LNCaP clone FGC (cell line): ENCODE measurements around the gene RAB40AL.
"Not testable (repeated sequence)": the region's sequence is repeated elsewhere in the genome, so short reads cannot be mapped to it uniquely, and the experiment has no call there.

Source experiments
- DNase-seq: peaks from one replicate; pipeline ENCODE4 v3.0.0-alpha.2; 2011; ENCODE audit warnings: low read depth
- H3K4me3 ChIP-seq: 2 replicates; pipeline ENCODE4 v1.5.1; 2011; ENCODE audit warnings: mild to moderate bottlenecking, low read depth, low read length, control low read depth
- TF ChIP-seq, protein P1 (sequence below): IDR thresholded peaks from 2 replicates; pipeline ENCODE4 v1.5.1; 2012; ENCODE audit warnings: mild to moderate bottlenecking; ENCODE audit not compliant: control insufficient read depth, insufficient read depth; ENCODE audit errors: extremely low read depth

Gene RAB40AL, protein sequence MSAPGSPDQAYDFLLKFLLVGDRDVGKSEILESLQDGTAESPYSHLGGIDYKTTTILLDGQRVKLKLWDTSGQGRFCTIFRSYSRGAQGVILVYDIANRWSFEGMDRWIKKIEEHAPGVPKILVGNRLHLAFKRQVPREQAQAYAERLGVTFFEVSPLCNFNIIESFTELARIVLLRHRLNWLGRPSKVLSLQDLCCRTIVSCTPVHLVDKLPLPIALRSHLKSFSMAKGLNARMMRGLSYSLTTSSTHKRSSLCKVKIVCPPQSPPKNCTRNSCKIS

DNA sequence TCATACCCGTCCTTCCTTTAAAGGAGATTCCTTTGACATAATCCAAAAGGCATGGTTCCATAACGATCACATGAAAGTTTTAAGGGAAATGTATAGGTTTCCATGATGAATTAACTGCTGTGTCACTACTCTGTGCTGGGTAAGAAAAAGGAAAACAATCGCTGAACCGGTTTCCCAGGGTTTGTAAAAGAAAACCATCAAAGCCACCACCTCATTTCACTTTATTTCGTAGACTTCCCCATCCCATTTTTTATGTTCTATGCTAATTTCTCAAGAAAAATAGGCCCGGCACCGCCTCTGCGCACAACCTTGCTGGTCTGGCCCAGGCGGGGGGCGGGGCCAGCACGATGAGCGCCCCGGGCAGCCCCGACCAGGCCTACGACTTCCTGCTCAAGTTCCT lies at the start of gene RAB40AL:
Gene RAB40AL (plus strand): TSS at position 301 of the 400 bp plus-strand sequence. CDS start 47 bp downstream, at position 348.
- DNase-seq, H3K4me3 ChIP-seq: not testable (repeated sequence)

DNA sequence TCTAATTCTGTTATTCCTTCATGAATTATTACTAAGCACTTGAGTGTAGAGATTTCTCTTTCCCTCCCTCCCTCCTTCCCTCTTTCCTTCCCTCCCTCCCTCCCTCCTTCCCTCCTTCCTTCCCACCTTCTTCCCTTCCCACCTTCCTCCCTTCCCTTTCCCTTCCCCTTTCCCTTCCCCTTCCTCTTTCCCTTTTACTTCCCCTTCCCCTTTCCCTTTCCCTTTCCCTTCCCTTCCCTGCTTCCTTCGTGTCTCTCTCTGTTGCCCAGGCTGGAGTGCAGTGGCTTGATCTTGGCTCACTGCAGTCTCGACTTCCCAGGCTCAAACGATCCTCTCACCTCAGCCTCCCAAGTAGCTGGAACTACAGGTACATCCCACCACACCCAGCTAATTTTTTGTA lies 49.4 kb upstream of the RAB40AL start:
- no peak overlapping the region for H3K4me3 ChIP-seq
- TF ChIP-seq, protein P1, sequence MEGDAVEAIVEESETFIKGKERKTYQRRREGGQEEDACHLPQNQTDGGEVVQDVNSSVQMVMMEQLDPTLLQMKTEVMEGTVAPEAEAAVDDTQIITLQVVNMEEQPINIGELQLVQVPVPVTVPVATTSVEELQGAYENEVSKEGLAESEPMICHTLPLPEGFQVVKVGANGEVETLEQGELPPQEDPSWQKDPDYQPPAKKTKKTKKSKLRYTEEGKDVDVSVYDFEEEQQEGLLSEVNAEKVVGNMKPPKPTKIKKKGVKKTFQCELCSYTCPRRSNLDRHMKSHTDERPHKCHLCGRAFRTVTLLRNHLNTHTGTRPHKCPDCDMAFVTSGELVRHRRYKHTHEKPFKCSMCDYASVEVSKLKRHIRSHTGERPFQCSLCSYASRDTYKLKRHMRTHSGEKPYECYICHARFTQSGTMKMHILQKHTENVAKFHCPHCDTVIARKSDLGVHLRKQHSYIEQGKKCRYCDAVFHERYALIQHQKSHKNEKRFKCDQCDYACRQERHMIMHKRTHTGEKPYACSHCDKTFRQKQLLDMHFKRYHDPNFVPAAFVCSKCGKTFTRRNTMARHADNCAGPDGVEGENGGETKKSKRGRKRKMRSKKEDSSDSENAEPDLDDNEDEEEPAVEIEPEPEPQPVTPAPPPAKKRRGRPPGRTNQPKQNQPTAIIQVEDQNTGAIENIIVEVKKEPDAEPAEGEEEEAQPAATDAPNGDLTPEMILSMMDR: no peak
- no peak for DNase-seq

DNA sequence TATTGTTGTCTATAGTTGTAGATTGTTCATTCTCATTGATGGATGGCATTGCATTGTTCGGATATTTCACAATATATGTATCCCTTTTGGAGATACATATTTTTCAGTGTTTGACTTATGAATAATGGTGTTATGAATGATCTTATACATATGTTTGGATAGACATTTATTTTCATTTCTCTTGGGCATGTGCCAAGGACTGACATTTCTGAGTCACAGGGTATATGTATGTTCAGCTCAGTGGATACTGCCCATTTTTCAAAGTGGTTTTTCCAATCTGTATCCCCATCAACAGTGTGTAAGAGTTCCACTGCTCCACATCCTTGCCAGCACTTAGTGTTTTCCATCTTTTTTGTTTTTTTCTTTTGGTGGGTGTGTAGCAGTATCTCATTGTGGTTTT lies 45.0 kb upstream of the RAB40AL start:
- no peak for DNase-seq
- TF ChIP-seq, protein P1: no peak
- no peak overlapping the region for H3K4me3 ChIP-seq

DNA sequence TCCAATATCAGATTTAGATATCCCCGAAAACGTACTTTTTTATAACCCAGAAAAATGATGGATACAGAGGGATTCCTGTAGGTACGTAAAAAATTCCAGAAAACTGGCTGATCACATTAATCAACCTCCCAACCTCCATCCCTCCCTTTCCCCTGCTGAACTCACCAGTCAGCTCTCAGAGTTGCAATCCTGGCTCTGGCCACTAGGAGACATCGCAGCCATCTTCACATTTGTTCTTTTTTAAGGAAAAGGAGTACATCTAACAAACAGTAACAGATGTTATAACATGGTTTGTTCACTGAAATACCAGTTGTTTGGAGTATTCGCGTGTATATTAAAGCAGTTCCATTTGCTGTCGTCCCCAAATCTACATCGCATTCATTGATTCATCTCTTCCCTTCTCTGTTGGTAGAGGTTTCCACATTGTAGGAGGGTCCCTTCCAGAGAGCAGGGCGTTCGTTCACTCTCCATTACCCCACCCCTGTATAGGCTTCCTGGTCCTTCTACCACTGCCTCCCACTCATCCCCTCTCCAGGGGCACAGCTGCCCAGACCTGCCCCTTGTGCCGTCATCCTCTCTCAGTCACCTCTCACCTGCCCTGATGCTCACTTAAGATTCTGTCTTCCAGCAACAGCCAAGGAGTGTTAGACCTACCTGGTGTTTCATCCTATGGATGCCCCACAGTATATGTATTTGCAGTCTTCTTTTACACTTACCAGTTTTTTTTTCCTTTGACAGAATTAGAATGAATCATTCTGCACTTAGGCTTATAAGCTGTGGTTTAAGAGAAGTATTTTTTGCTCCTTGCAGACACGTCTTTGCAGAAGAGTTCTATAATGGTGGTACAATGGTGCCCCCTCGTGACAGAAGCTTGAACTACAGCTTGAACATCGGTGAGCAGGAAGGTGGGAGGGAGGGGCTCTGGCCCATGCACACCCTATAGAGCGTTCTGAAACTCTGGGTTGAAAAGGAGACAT lies 36.8 kb upstream of the RAB40AL start:
- TF ChIP-seq, protein P1: peak; percentile 70
- DNase-seq: peak; percentile 14
- H3K4me3 ChIP-seq: no peak overlapping the region

DNA sequence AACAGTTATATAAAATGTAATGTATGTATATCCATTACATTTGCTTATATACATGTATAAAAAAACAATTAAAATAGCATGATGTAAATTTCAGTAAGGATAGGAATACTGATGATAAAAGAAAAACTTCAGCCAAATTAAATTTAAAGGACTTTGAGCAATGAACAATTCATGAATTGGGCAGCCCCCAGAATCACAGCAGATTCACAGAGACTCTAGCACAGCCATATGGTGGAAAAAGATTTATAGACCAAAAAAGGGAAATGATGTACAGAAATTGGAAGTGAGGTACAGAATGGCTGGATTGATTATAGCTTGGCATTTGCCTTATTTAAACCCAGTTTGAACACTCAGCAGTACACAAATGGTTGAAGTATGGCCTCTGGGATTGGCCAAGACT lies 34.7 kb upstream of the RAB40AL start:
- no peak for DNase-seq
- TF ChIP-seq, protein P1: no peak
- H3K4me3 ChIP-seq: no peak overlapping the region

DNA sequence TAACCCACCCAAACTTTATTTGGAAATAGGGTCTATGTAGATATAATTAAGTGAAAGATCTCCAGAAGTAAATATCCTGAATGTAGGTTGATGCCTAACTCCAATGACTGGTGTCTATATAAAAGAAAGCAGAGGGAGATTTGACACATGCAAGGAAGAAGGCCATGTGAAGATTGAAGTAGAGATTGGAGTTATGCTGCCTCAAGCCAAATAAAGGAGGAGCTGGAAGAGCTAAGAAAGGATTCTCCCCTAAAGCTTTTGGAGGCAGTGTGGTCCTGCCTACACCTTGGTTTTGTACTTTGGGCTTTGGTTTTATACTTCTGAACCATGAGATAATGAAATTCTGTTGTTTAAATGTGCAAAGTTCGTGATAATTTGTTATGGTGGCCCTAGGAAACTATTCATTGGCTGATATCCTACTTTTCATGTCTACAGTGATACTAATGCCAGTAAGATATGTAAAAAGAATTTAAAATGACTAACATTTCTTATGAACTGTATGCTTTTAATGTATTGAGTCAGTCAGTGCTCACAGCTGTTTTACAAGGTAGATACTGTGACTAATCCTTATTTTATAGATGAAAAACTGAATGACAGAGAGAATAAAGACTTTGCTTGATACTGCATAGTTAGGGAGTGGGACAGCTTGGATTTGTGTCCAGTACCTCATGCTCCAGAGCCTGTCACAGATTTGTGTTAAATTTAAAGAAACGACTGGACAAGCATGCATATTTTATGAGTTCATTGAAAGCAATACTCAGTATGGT lies 5.9 kb upstream of the RAB40AL start:
- H3K4me3 ChIP-seq: no peak overlapping the region
- DNase-seq: no peak
- TF ChIP-seq, protein P1: no peak

DNA sequence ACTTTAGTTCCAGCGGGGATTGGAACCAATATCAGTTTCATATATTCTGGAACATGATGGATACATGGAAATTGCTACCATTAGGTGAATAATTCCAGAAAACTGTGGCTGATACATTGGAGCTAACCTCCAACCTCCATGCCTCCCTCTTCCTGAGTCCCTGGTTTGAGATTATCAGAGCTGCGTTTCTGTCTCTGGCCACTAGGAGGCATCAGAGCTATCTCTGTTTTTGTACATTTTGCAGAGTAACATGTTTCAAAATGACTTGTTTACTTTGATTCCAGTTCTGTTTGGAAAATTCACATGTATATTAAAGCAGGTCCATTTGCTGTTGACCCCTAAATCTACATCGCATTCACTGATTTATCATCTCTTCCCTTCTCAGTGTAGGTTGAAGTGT lies 2.4 kb upstream of the RAB40AL start:
- TF ChIP-seq, protein P1: peak; percentile 64
- no peak for DNase-seq
- no peak overlapping the region for H3K4me3 ChIP-seq
